B cell (primary cell): ENCODE results near the gene RGS11. TPM values are rescaled to one million over a fixed set of nuclear protein-coding genes. Genes with fewer than 3 reads are reported as not detected.

Experiments
- ATAC-seq: fragments of 200-7000 bp; cut with Tn5 transposase; one replicate; pipeline ENCODE4 v1.10.0; 2021; ENCODE audit warnings: low read depth, mild to moderate bottlenecking, moderate number of reproducible peaks, moderate library complexity
- CTCF ChIA-PET: fragments of 350-600 bp; sonication (Branson Sonifier 250); formaldehyde crosslinking; loops from one replicate; lab custom pipeline; 2021; ENCODE audit warnings: antibody characterized with exemption, inconsistent platforms; lab: Charles Lee
- POLR2A ChIA-PET: fragments of 350-600 bp; sonication (Branson Sonifier 250); formaldehyde crosslinking; loops from one replicate; lab custom pipeline; 2021; ENCODE audit warnings: antibody characterized with exemption; lab: Charles Lee
- DNase-seq: peaks from one replicate; pipeline ENCODE4 v3.0.0; 2013
- H2AFZ ChIP-seq: 2 replicates; pipeline ENCODE4 v1.6.1; 2012; ENCODE audit warnings: mild to moderate bottlenecking, low read depth, low read length; ENCODE audit not compliant: insufficient read depth, poor library complexity, severe bottlenecking
- H3K27ac ChIP-seq, 2 donors: 1 replicate in 1 of 2; 2 replicates in 1 of 2; pipeline ENCODE4 v1.5.1; 2012 to 2013; ENCODE audit warnings: low read length in 2 of 2, mild to moderate bottlenecking in 2 of 2, moderate library complexity in 1 of 2
- H3K27me3 ChIP-seq, 4 experiments: fragments of 200-600 bp in 1 of 4; sonication (generic) in 1 of 4; replicated peaks in 1 of 4; 1 replicate in 2 of 4; 2 replicates in 2 of 4; pipeline versions ENCODE4 v1.6.1 to v1.7.0; 2013 to 2016; ENCODE audit warnings: low read length in 3 of 4, mild to moderate bottlenecking in 2 of 4, mixed read lengths in 1 of 4, moderate library complexity in 1 of 4; ENCODE audit not compliant: insufficient read depth in 4 of 4, control insufficient read depth in 3 of 4; ENCODE audit errors: control extremely low read depth in 1 of 4
- H3K36me3 ChIP-seq, 2 experiments: replicated peaks in 1 of 2; 1 replicate in 1 of 2; 2 replicates in 1 of 2; pipeline versions ENCODE4 v1.6.1 to v1.7.1; 2013; ENCODE audit warnings: low read length in 1 of 2; ENCODE audit not compliant: insufficient read depth in 2 of 2, control insufficient read depth in 1 of 2; ENCODE audit errors: control extremely low read depth in 1 of 2, extremely low read depth in 1 of 2
- H3K4me1 ChIP-seq, 2 donors: fragments of 200-600 bp in 1 of 2; sonication (generic) in 1 of 2; 1 replicate in 1 of 2; 2 replicates in 1 of 2; pipeline versions ENCODE4 v1.5.1 to v1.6.1; 2013 to 2017; ENCODE audit warnings: low read length in 2 of 2; ENCODE audit not compliant: control insufficient read depth in 2 of 2, insufficient read depth in 2 of 2
- H3K4me2 ChIP-seq: replicated peaks from 2 replicates; pipeline ENCODE3; 2012; ENCODE audit warnings: mild to moderate bottlenecking, low read depth, low read length; ENCODE audit not compliant: poor library complexity, severe bottlenecking
- H3K4me3 ChIP-seq, 5 experiments: fragments of 200-600 bp in 1 of 5; sonication (generic) in 1 of 5; 1 replicate in 3 of 5; 2 replicates in 2 of 5; pipeline versions ENCODE4 v1.5.1 to v1.7.0; 2011 to 2016; ENCODE audit warnings: low read length in 4 of 5, mild to moderate bottlenecking in 4 of 5, low read depth in 2 of 5, control low read depth in 1 of 5, moderate library complexity in 1 of 5; ENCODE audit not compliant: insufficient read depth in 1 of 5; ENCODE audit errors: control extremely low read depth in 1 of 5, extremely low read depth in 1 of 5
- H3K79me2 ChIP-seq: fragments of 200-600 bp; sonication (generic); one replicate; pipeline ENCODE4 v1.6.0; 2016; ENCODE audit warnings: low read length; ENCODE audit not compliant: control insufficient read depth, insufficient read depth
- H3K9ac ChIP-seq: fragments of 200-600 bp; sonication (generic); 2 replicates; pipeline ENCODE4 v1.6.1; 2017; ENCODE audit warnings: mild to moderate bottlenecking, low read length, moderate library complexity
- H3K9me3 ChIP-seq, 3 donors: one replicate each; pipeline versions ENCODE4 v1.6.1 to v1.7.1; 2013; ENCODE audit warnings: low read length in 2 of 3; ENCODE audit not compliant: control insufficient read depth in 2 of 3, insufficient read depth in 1 of 3; ENCODE audit errors: control extremely low read depth in 1 of 3
- H4K20me1 ChIP-seq: 2 replicates; pipeline ENCODE4 v1.6.0; 2012; ENCODE audit warnings: mild to moderate bottlenecking, low read length; ENCODE audit not compliant: insufficient read depth, control insufficient read depth, poor library complexity, severe bottlenecking
- H3K27ac Mint-ChIP-seq: one replicate; pipeline ENCODE4 v1.8.0; 2021; ENCODE audit warnings: mixed read lengths
- H3K27me3 Mint-ChIP-seq: one replicate; pipeline ENCODE4 v1.8.0; 2021; ENCODE audit warnings: mixed read lengths
- H3K4me1 Mint-ChIP-seq: one replicate; pipeline ENCODE4 v1.8.0; 2021; ENCODE audit warnings: mixed read lengths
- H3K4me3 Mint-ChIP-seq: one replicate; pipeline ENCODE4 v1.8.0; 2021; ENCODE audit warnings: mixed read lengths
- H3K9me3 Mint-ChIP-seq: one replicate; pipeline ENCODE4 v1.8.0; 2022; ENCODE audit warnings: mixed read lengths; ENCODE audit not compliant: insufficient read depth
- EZH2 ChIP-seq: IDR thresholded peaks from 2 replicates; pipeline ENCODE4 v1.6.1; 2012; ENCODE audit warnings: borderline replicate concordance, low read depth, mild to moderate bottlenecking, moderate library complexity, low read length; ENCODE audit not compliant: insufficient read depth, poor library complexity, severe bottlenecking
- WGBS: methylation state at CpG from one replicate; pipeline ENCODE4 v1.1.5; 2013; ENCODE audit warnings: missing lambda C conversion rate; ENCODE audit not compliant: insufficient coverage; 5-methylcytosine and 5-hydroxymethylcytosine counted together
- intact Hi-C: fragments of 100-400 bp; cut with micrococcal nuclease; formaldehyde crosslinking; loops from one replicate; pipeline ENCODE4 v1.10.0; 2022
- polyA plus RNA-seq: library from polyadenylated mRNA; depleted of rRNA; stranded (reverse); fragments of >200 nt; gene quantifications from 2 replicates; pipeline ENCODE4 v1.2.3, GENCODE V29; 2012
- total RNA-seq, 2 donors: library from RNA; stranded (reverse); fragments of 120-200 nt in 1 of 2; gene quantifications; 1 replicate in 1 of 2; 2 replicates in 1 of 2; pipeline versions ENCODE4 v1.2.3 to v1.2.4, GENCODE V29; 2013 to 2022
- TF ChIP-seq, protein P1 (sequence below): fragments of 200-600 bp; IDR thresholded peaks from one replicate; pipeline ENCODE4 v1.8.0; 2022; ENCODE audit warnings: antibody characterized with exemption, mild to moderate bottlenecking

The RGS11 gene
- total and polyA plus RNA-seq, 2 donors (not counting 1 experiment from before 2014, with no cell fraction given), result 0.39 TPM; not detected in 1

DNA sequence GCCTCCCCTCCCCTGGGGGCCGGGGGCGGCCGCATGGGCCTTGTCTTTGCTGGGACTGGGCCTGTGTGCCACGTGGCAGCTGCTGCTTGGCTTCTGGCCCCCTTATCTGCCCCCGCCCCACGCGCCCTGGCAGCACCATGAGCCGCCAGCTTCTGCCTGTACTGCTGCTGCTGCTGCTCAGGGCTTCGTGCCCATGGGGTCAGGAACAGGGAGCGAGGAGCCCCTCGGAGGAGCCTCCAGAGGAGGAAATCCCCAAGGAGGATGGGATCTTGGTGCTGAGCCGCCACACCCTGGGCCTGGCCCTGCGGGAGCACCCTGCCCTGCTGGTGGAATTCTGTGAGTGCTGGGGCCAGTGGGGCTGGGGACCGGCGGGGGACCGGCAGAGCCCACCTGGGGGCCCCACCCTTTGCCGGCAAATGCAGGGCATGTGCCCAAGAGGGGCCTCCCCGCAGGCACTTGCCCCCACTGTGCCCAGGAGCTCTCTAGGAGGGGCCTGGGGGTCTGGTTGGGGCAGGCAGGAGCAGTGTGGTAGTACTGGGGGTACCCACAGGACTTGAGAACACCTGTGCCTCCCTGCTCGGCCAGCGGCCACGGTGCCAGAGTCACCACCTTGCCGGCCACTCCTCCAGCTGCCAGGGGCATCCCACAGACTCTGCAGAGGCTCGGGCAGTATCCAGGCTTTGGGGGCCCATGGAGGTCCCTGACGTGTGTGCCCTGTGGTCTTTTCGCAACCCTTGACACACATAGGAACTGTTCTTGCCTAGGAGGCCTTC, 7.5 kb upstream of the RGS11 start, which contains the start of gene PDIA2:
Gene PDIA2, plus strand, starts transcription at position 132 of the 773 bp plus-strand sequence. Its CDS starts 6 bp downstream, at position 138.
- CTCF ChIA-PET, result no interaction called here
- ATAC-seq (no peak), DNase-seq (no peak)
- Mint-ChIP-seq H3K9me3 (no peaks in the 10 kb centered on the region), H3K27me3 (peaks cover 7% of the 10 kb centered on the region), H3K4me1 (no peaks in the 10 kb centered on the region), H3K27ac (no peak within 1 kb of the TSS), H3K4me3 (no peak within 1 kb of the TSS)
- TF ChIP-seq EZH2, result no peak
- TF ChIP-seq, protein P1, sequence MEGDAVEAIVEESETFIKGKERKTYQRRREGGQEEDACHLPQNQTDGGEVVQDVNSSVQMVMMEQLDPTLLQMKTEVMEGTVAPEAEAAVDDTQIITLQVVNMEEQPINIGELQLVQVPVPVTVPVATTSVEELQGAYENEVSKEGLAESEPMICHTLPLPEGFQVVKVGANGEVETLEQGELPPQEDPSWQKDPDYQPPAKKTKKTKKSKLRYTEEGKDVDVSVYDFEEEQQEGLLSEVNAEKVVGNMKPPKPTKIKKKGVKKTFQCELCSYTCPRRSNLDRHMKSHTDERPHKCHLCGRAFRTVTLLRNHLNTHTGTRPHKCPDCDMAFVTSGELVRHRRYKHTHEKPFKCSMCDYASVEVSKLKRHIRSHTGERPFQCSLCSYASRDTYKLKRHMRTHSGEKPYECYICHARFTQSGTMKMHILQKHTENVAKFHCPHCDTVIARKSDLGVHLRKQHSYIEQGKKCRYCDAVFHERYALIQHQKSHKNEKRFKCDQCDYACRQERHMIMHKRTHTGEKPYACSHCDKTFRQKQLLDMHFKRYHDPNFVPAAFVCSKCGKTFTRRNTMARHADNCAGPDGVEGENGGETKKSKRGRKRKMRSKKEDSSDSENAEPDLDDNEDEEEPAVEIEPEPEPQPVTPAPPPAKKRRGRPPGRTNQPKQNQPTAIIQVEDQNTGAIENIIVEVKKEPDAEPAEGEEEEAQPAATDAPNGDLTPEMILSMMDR, result no peak
- Histone ChIP-seq H3K4me2 (no peak within 1 kb of the TSS), H3K27me3 (peaks cover 0 to 21% (median 3%) of the 10 kb centered on the region in 4 experiments), H3K9ac (no peak within 1 kb of the TSS), H4K20me1 (no peaks in the 10 kb centered on the region), H3K4me3 (no peak within 1 kb of the TSS), H3K36me3 (peaks cover 0 to 8% of the 10 kb centered on the region in 2 experiments), H3K4me1 (peaks cover 0 to 7% of the 10 kb centered on the region in 2 donors), H3K79me2 (no peaks in the 10 kb centered on the region), H2AFZ (no peak within 1 kb of the TSS), H3K9me3 (peaks cover 0 to 6% (median 0%) of the 10 kb centered on the region in 3 donors), H3K27ac (no peak within 1 kb of the TSS)
- intact Hi-C loops, result no loop called here
- POLR2A ChIA-PET, result interaction anchor here (0.7 kb wide), 1 partner anchor 132 kb away, joined by 3 read pairs; no protein-coding TSS in a partner anchor
- WGBS, result 81% methylated on average over 25 of the region's 25 CpGs

GRCh38 chr16:282491-282890, 6.7 kb upstream of the RGS11 start:
- WGBS, result 91% methylated on average over 18 of the region's 22 CpGs
- Histone ChIP-seq H4K20me1 (no peaks in the 10 kb centered on the region), H3K9me3 (peaks cover 0 to 6% (median 0%) of the 10 kb centered on the region in 3 donors), H3K9ac (no peak overlapping the region), H3K27ac (no peak overlapping the region), H3K4me3 (no peak overlapping the region), H2AFZ (no peak overlapping the region), H3K4me1 (peaks cover 0 to 7% of the 10 kb centered on the region in 2 donors), H3K27me3 (peaks cover 0 to 21% (median 3%) of the 10 kb centered on the region in 4 experiments), H3K36me3 (peaks cover 0 to 1% of the 10 kb centered on the region in 2 experiments), H3K79me2 (no peaks in the 10 kb centered on the region), H3K4me2 (no peak overlapping the region)
- DNase-seq (no peak), ATAC-seq (no peak)
- H3K27me3 Mint-ChIP-seq, result peaks cover 7% of the 10 kb centered on the region
- H3K4me1 Mint-ChIP-seq, result no peaks in the 10 kb centered on the region
- no peak overlapping the region for H3K4me3 Mint-ChIP-seq
- no peak for TF ChIP-seq EZH2
- TF ChIP-seq, protein P1, result no peak
- intact Hi-C loops, result no loop called here
- no peak overlapping the region for H3K27ac Mint-ChIP-seq
- H3K9me3 Mint-ChIP-seq, result no peaks in the 10 kb centered on the region
- ChIA-PET CTCF (interaction anchor here (0.6 kb wide), 1 partner anchor 13 kb away, joined by 6 read pairs; no protein-coding TSS in a partner anchor), POLR2A (interaction anchor here (0.7 kb wide), 1 partner anchor 133 kb away, joined by 3 read pairs; no protein-coding TSS in a partner anchor)
